ENCODE measurements around the gene SLC25A13.

SLC25A13 gene

DNA sequence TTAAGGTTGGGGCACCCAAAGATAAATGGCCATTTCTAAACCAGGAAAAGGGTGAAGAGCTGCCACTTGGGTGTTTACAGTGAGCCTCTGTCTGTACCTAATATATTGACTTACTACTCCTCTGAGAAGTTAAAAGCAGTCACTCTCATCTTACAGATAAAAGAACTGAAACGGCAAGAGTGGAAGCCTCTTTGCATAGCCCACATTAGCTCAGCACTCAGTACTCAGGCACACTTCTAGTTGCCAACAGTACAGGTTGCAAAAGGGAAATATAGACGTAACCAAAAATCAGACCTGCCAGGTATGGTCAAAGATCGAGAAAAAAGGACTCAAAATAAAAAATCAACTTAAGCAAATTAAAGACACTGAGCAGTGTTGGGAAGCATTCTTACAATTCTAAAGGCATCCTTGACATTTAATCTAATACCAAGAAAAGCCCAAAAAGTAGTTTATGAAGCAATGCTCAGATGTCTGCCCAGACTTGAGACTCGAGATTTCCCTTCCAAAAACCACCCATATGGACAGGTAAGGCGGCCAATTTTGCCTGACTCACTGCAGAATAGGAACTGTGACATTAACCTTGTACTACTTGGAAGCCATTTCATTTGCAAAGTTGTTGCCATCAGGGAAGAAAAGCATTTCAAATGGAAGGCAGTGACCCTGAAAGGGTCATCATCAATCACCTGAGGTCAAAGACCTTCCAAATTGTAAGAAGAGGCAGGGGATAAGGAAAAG, 139.3 kb downstream of the SLC25A13 start:
- Histone ChIP-seq H3K36me3 (ENCODE audit: control insufficient read depth in 5 of 5, insufficient read depth in 5 of 5, low read length in 5 of 5) (peaks cover 18 to 39% (median 32%) of the 10 kb centered on the region in 5 donors), H3K9ac (ENCODE audit: low read length in 5 of 5) (no peak overlapping the region), H3K9me3 (ENCODE audit: control insufficient read depth in 5 of 5, low read length in 5 of 5) (no peaks in the 10 kb centered on the region), H3K27me3 (ENCODE audit: control insufficient read depth in 5 of 5, insufficient read depth in 4 of 5, low read length in 5 of 5) (no peaks in the 10 kb centered on the region), H3K4me3 (ENCODE audit: low read depth in 1 of 5, low read length in 5 of 5) (no peak overlapping the region), H3K27ac (ENCODE audit: low read depth, low read length) (no peak overlapping the region), H3K4me1 (ENCODE audit: control insufficient read depth in 5 of 5, insufficient read depth in 5 of 5, low read length in 5 of 5) (no peaks in the 10 kb centered on the region)

DNA sequence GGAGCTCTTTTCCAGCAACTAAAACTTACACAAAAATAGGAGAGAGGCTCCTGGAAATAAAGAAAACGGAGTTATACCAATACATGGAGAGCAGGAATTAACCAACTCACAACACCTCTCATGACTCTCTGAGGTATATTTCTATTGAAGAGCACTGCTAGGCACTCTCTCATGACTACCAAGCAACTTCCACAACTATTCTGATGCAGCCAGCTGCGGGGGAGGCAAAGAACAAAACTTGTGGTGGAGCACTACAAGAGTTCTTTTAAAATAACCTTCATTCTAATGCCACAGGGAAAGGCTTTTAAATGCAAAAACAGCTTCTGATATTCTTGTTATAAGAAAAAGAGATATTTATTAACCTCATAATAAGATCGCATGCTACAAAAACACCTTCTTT, 140.7 kb downstream of the SLC25A13 start:
- no peaks in the 10 kb centered on the region for H3K27me3 ChIP-seq (ENCODE audit: control insufficient read depth in 5 of 5, insufficient read depth in 4 of 5, low read length in 5 of 5)
- no peaks in the 10 kb centered on the region for H3K9me3 ChIP-seq (ENCODE audit: control insufficient read depth in 5 of 5, low read length in 5 of 5)
- no peak overlapping the region for H3K27ac ChIP-seq (ENCODE audit: low read depth, low read length)
- H3K4me3 ChIP-seq (ENCODE audit: low read depth in 1 of 5, low read length in 5 of 5), result no peak overlapping the region
- H3K4me1 ChIP-seq (ENCODE audit: control insufficient read depth in 5 of 5, insufficient read depth in 5 of 5, low read length in 5 of 5), result no peaks in the 10 kb centered on the region
- peaks cover 24 to 52% (median 38%) of the 10 kb centered on the region in 5 donors for H3K36me3 ChIP-seq (ENCODE audit: control insufficient read depth in 5 of 5, insufficient read depth in 5 of 5, low read length in 5 of 5)
- H3K9ac ChIP-seq (ENCODE audit: low read length in 5 of 5), result no peak overlapping the region

DNA sequence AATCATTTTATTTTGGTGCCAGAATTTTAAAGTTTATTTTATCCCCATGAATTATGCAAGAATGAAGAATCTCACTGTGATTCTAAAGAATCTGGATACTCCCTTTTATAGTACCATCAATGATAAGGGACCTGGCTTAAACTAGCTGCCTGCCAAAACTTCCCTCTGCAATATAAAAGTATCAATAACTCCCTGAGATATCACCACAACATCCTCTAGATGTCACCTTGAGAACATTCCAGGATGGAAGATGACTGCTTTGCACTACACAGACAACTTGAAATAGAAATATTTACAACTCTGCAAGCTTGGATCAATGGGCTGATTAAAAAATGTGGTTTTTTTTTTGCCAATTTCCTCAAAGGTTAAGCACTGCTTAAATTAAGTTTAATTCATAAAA, 142.1 kb downstream of the SLC25A13 start:
- peaks cover 30 to 59% (median 45%) of the 10 kb centered on the region in 5 donors for H3K36me3 ChIP-seq (ENCODE audit: control insufficient read depth in 5 of 5, insufficient read depth in 5 of 5, low read length in 5 of 5)
- H3K9me3 ChIP-seq (ENCODE audit: control insufficient read depth in 5 of 5, low read length in 5 of 5), result no peaks in the 10 kb centered on the region
- no peak overlapping the region for H3K4me3 ChIP-seq (ENCODE audit: low read depth in 1 of 5, low read length in 5 of 5)
- H3K27ac ChIP-seq (ENCODE audit: low read depth, low read length), result no peak overlapping the region
- no peaks in the 10 kb centered on the region for H3K27me3 ChIP-seq (ENCODE audit: control insufficient read depth in 5 of 5, insufficient read depth in 4 of 5, low read length in 5 of 5)
- no peak overlapping the region for H3K9ac ChIP-seq (ENCODE audit: low read length in 5 of 5)
- H3K4me1 ChIP-seq (ENCODE audit: control insufficient read depth in 5 of 5, insufficient read depth in 5 of 5, low read length in 5 of 5), result no peaks in the 10 kb centered on the region

DNA sequence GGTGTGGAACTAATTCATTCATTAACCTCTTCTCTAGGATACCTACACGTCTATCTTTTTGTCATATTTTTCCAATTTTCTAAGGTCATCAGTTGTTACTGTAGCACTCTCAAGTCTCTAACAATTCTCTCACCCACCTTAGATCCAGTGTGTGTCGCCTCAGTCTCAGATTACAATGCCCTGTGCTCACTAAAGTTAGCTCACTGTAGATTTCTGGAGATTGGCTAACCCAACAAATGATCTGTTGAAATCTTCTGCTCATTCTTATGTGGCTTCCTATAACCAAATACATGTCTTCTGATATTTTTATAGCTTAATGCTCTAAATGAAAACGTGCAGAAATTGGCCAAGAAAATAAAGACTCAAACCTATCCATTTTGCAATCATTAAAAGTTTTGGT, 142.6 kb downstream of the SLC25A13 start:
- H3K4me1 ChIP-seq (ENCODE audit: control insufficient read depth in 5 of 5, insufficient read depth in 5 of 5, low read length in 5 of 5), result no peaks in the 10 kb centered on the region
- H3K9me3 ChIP-seq (ENCODE audit: control insufficient read depth in 5 of 5, low read length in 5 of 5), result no peaks in the 10 kb centered on the region
- no peak overlapping the region for H3K9ac ChIP-seq (ENCODE audit: low read length in 5 of 5)
- no peaks in the 10 kb centered on the region for H3K27me3 ChIP-seq (ENCODE audit: control insufficient read depth in 5 of 5, insufficient read depth in 4 of 5, low read length in 5 of 5)
- peaks cover 27 to 57% (median 41%) of the 10 kb centered on the region in 5 donors for H3K36me3 ChIP-seq (ENCODE audit: control insufficient read depth in 5 of 5, insufficient read depth in 5 of 5, low read length in 5 of 5)
- H3K4me3 ChIP-seq (ENCODE audit: low read depth in 1 of 5, low read length in 5 of 5), result no peak overlapping the region
- H3K27ac ChIP-seq (ENCODE audit: low read depth, low read length), result no peak overlapping the region

DNA sequence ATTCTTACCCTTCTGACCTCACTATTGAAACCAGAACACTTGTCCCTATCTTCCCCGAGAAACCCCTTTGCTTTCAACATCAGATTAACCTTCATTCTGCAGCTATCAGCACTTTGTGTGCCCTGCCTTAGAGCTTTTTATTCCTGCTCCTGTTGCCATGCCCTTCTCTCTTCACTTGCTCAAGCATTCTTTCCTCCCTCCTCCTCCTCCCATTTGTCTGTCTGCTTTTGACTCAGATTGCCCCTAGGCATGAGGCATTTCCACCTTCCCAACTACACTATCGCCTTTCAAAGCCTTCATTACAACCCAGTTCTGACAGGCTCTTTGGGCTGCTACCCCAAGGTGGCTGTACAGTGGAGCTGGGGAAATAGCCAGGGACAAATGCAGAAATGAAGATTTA, 143.3 kb downstream of the SLC25A13 start:
- Histone ChIP-seq H3K4me1 (ENCODE audit: control insufficient read depth in 5 of 5, insufficient read depth in 5 of 5, low read length in 5 of 5) (no peaks in the 10 kb centered on the region), H3K36me3 (ENCODE audit: control insufficient read depth in 5 of 5, insufficient read depth in 5 of 5, low read length in 5 of 5) (peaks cover 20 to 56% (median 33%) of the 10 kb centered on the region in 5 donors), H3K27me3 (ENCODE audit: control insufficient read depth in 5 of 5, insufficient read depth in 4 of 5, low read length in 5 of 5) (no peaks in the 10 kb centered on the region), H3K27ac (ENCODE audit: low read depth, low read length) (no peak overlapping the region), H3K9ac (ENCODE audit: low read length in 5 of 5) (no peak overlapping the region), H3K4me3 (ENCODE audit: low read depth in 1 of 5, low read length in 5 of 5) (no peak overlapping the region), H3K9me3 (ENCODE audit: control insufficient read depth in 5 of 5, low read length in 5 of 5) (no peaks in the 10 kb centered on the region)

DNA sequence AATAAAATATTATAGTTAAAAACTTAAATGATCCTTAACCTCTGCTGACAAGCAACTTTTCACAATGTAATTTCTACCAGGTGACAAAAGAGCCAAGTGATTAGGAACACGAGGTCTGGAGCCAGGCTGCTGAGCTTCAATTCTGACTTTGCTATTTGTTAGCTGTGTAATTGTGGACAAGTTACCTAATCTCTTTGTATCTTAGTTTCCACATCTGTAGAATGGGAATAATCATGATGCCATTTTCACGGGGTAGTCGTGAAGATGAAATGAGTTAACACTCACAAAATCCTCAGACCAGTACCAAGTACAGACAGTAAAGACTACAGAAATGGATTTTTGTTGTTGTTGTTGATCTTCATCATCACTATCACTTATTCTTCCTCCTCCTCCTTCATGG, 144.5 kb downstream of the SLC25A13 start:
- peaks cover 16 to 46% (median 24%) of the 10 kb centered on the region in 5 donors for H3K36me3 ChIP-seq (ENCODE audit: control insufficient read depth in 5 of 5, insufficient read depth in 5 of 5, low read length in 5 of 5)
- H3K4me1 ChIP-seq (ENCODE audit: control insufficient read depth in 5 of 5, insufficient read depth in 5 of 5, low read length in 5 of 5), result no peaks in the 10 kb centered on the region
- no peaks in the 10 kb centered on the region for H3K27me3 ChIP-seq (ENCODE audit: control insufficient read depth in 5 of 5, insufficient read depth in 4 of 5, low read length in 5 of 5)
- H3K27ac ChIP-seq (ENCODE audit: low read depth, low read length), result no peak overlapping the region
- H3K9ac ChIP-seq (ENCODE audit: low read length in 5 of 5), result no peak overlapping the region
- no peaks in the 10 kb centered on the region for H3K9me3 ChIP-seq (ENCODE audit: control insufficient read depth in 5 of 5, low read length in 5 of 5)
- no peak overlapping the region for H3K4me3 ChIP-seq (ENCODE audit: low read depth in 1 of 5, low read length in 5 of 5)

DNA sequence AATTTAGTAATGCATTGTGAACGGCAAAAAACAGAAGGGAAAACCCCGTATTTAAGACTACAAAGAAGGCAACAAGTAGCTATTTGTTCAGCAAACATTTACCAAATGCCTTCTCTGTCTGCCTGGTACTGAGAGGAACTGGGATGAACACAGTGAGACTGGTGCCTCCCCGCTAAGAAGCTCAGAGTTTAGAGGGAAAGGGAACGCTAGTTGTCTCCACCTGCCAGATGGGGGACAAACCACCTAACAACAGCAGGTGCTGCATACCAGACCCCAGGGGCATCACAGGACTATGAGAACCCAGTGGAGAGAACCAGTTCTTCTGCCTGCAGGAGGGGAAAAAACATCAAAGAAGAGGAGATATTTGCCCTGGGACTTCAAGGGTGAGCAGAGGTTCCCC, 147.1 kb downstream of the SLC25A13 start:
- H3K9me3 ChIP-seq (ENCODE audit: control insufficient read depth in 5 of 5, low read length in 5 of 5), result no peaks in the 10 kb centered on the region
- no peak overlapping the region for H3K4me3 ChIP-seq (ENCODE audit: low read depth in 1 of 5, low read length in 5 of 5)
- H3K27me3 ChIP-seq (ENCODE audit: control insufficient read depth in 5 of 5, insufficient read depth in 4 of 5, low read length in 5 of 5), result no peaks in the 10 kb centered on the region
- H3K9ac ChIP-seq (ENCODE audit: low read length in 5 of 5), result no peak overlapping the region
- no peak overlapping the region for H3K27ac ChIP-seq (ENCODE audit: low read depth, low read length)
- H3K36me3 ChIP-seq (ENCODE audit: control insufficient read depth in 5 of 5, insufficient read depth in 5 of 5, low read length in 5 of 5), result peaks cover 25 to 62% (median 37%) of the 10 kb centered on the region in 5 donors
- no peaks in the 10 kb centered on the region for H3K4me1 ChIP-seq (ENCODE audit: control insufficient read depth in 5 of 5, insufficient read depth in 5 of 5, low read length in 5 of 5)

DNA sequence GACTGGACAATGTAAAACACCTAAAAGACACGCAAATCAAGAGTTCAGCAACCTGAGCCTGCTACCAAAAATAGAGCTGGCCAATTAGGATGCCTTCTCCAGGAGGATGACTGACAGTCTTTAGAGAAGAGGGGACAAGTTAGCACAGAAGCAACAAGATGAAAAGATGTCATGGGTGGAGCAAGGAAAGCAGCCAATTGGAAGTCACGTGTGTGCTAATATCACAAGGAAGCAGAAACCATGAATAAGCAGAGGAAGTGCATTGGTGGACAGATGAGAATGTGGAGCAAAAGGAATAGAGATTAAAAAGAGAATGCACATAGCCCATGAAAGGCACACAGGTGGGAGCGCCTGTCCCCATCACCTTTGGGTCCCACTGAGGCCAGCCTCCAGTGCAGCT, 148.1 kb downstream of the SLC25A13 start:
- Histone ChIP-seq H3K9ac (ENCODE audit: low read length in 5 of 5) (no peak overlapping the region), H3K4me3 (ENCODE audit: low read depth in 1 of 5, low read length in 5 of 5) (no peak overlapping the region), H3K4me1 (ENCODE audit: control insufficient read depth in 5 of 5, insufficient read depth in 5 of 5, low read length in 5 of 5) (no peaks in the 10 kb centered on the region), H3K27me3 (ENCODE audit: control insufficient read depth in 5 of 5, insufficient read depth in 4 of 5, low read length in 5 of 5) (no peaks in the 10 kb centered on the region), H3K9me3 (ENCODE audit: control insufficient read depth in 5 of 5, low read length in 5 of 5) (no peaks in the 10 kb centered on the region), H3K27ac (ENCODE audit: low read depth, low read length) (no peak overlapping the region), H3K36me3 (ENCODE audit: control insufficient read depth in 5 of 5, insufficient read depth in 5 of 5, low read length in 5 of 5) (peaks cover 29 to 68% (median 43%) of the 10 kb centered on the region in 5 donors)

DNA sequence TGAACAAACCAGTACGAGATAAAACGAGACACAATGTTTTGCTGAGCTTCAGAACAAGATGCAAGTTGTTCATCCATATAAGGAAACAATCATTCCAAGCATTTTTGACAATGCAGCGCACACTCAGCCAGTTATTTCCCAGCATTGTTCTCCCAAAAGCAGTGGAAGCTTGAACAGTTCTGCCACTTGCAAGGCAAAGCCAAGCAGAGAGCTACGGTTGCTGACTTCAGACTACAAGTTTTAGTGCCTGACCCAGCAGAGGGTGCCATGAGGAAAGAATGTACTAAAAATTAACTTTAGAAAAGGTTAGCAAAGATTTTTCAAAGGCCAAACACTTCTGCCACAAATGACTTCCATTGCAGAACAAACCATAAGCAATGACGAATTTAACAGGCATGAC, 152.5 kb downstream of the SLC25A13 start:
- no peak overlapping the region for H3K4me3 ChIP-seq (ENCODE audit: low read depth in 1 of 5, low read length in 5 of 5)
- H3K36me3 ChIP-seq (ENCODE audit: control insufficient read depth in 5 of 5, insufficient read depth in 5 of 5, low read length in 5 of 5), result peaks cover 26 to 44% (median 33%) of the 10 kb centered on the region in 5 donors
- H3K9me3 ChIP-seq (ENCODE audit: control insufficient read depth in 5 of 5, low read length in 5 of 5), result no peaks in the 10 kb centered on the region
- H3K27ac ChIP-seq (ENCODE audit: low read depth, low read length), result no peak overlapping the region
- no peak overlapping the region for H3K9ac ChIP-seq (ENCODE audit: low read length in 5 of 5)
- H3K4me1 ChIP-seq (ENCODE audit: control insufficient read depth in 5 of 5, insufficient read depth in 5 of 5, low read length in 5 of 5), result no peaks in the 10 kb centered on the region
- no peaks in the 10 kb centered on the region for H3K27me3 ChIP-seq (ENCODE audit: control insufficient read depth in 5 of 5, insufficient read depth in 4 of 5, low read length in 5 of 5)

DNA sequence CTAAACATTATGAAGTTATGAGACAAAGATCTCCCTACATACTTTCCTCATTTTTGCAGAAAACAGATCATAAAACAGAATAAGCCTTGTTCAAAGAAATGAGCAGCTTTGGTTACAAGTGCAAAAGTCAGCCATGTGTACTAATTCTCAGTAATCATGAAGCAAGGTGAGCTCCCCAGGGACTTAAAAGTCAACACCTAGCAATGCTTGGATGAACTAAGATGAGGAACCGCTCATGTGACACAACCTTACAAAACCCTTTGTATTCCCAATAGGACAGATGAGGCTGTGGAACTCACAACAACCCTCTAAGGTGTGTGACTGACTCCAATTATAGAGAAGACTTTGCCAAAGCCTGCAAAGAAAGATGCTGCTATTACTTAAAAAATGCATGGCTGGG, 154.5 kb downstream of the SLC25A13 start:
- H3K9me3 ChIP-seq (ENCODE audit: control insufficient read depth in 5 of 5, low read length in 5 of 5), result no peaks in the 10 kb centered on the region
- H3K4me1 ChIP-seq (ENCODE audit: control insufficient read depth in 5 of 5, insufficient read depth in 5 of 5, low read length in 5 of 5), result no peaks in the 10 kb centered on the region
- H3K27me3 ChIP-seq (ENCODE audit: control insufficient read depth in 5 of 5, insufficient read depth in 4 of 5, low read length in 5 of 5), result no peaks in the 10 kb centered on the region
- H3K36me3 ChIP-seq (ENCODE audit: control insufficient read depth in 5 of 5, insufficient read depth in 5 of 5, low read length in 5 of 5), result peaks cover 30 to 53% (median 47%) of the 10 kb centered on the region in 5 donors
- H3K9ac ChIP-seq (ENCODE audit: low read length in 5 of 5), result no peak overlapping the region
- H3K4me3 ChIP-seq (ENCODE audit: low read depth in 1 of 5, low read length in 5 of 5), result no peak overlapping the region
- no peak overlapping the region for H3K27ac ChIP-seq (ENCODE audit: low read depth, low read length)

Data from subcutaneous abdominal adipose tissue (tissue), 5 donors.